CD4-positive, alpha-beta T cell treated with Interleukin-17A for 4 hours (primary cell): ENCODE results near the gene CCAR1.
"Not testable (repeated sequence)": the region's sequence is repeated elsewhere in the genome, so short reads cannot be mapped to it uniquely, and the experiment has no call there.

Experiments
- DNase-seq: peaks from one replicate; pipeline ENCODE4 v3.0.0-alpha.2; 2020; ENCODE audit warnings: mixed read lengths

CCAR1 gene

GRCh38 chr10:68829952-68830351 is 108.9 kb downstream of the CCAR1 start:
- no peak for DNase-seq

GRCh38 chr10:68831961-68832455 is 111.0 kb downstream of the CCAR1 start:
- DNase-seq: no peak

GRCh38 chr10:68832601-68833000 is 111.6 kb downstream of the CCAR1 start:
- no peak for DNase-seq

GRCh38 chr10:68837626-68838322 is 116.7 kb downstream of the CCAR1 start:
- DNase-seq: no peak

GRCh38 chr10:68840650-68841049 is 119.6 kb downstream of the CCAR1 start:
- DNase-seq: not testable (repeated sequence)
